ENCODE results near the gene RLN3. TPM values are rescaled to one million over a fixed set of nuclear protein-coding genes. Genes with fewer than 3 reads are reported as not detected.
"Not testable (repeated sequence)": the region's sequence is repeated elsewhere in the genome, so short reads cannot be mapped to it uniquely, and the experiment has no call there.

RLN3 gene
- total RNA-seq, 2 donors from 2014 or later = not detected

- ATAC-seq (peak; percentile 36), DNase-seq (peak in 1 of 2 donors; percentile 91)
- intact Hi-C loops (cut with DNase I, micrococcal nuclease) = no loop called here
These were observed 21.0 kb upstream of the RLN3 start for GRCh38 chr19:14006766-14007562.

GRCh38 chr19:14012378-14012915 is 15.5 kb upstream of the RLN3 start:
- DNase-seq (no peak), ATAC-seq (no peak)
- intact Hi-C loops (cut with DNase I, micrococcal nuclease) = no loop called here

DNA sequence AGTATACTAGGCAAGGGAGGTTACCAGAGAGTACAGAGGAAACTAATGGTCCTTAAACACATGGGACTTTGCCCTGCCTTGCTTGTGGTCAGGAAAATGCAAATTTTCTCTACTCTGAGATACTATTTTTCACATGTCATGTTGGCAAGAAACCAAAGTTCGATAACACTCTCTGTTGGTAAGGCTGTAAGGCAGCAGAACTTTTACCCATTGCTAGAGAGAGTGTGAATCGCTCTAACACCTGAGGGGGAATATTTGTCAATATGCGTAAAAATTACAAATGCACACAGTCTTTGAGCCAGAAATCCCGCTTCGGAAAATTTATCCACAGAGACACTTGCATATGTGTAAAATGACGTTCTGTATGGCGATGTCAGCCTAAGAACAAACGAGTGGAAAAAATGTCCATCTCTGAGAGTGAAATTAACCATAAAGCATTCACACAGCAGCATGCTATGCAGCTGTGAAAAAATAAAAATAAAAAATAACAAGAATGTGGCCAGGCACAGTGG is 12.4 kb upstream of the RLN3 start:
- DNase-seq (no peak), ATAC-seq (peak; percentile 86)
- intact Hi-C loops (cut with DNase I, micrococcal nuclease) = no loop called here

GRCh38 chr19:14019100-14019499 is 8.8 kb upstream of the RLN3 start:
- ATAC-seq = no peak
- intact Hi-C loops (cut with DNase I, micrococcal nuclease) = no loop called here

DNA sequence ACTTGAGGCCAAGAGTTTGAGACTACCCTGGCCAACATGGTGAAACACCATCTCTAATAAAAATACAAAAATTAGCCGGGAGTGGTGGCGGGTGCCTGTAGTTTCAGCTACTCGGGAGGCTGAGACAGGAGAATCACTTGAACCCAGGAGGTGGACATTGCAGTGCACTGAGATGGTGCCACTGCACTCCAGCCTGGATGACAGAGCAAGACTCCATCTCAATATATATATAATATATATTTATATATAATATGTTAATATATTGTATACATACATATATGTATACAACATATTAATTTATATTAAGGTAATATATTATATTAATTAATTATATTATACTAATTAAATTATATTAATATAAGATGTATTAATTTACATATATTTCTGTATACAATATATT is 8.2 kb upstream of the RLN3 start:
- DNase-seq; ATAC-seq; intact Hi-C loops (cut with DNase I, micrococcal nuclease): not testable (repeated sequence)

More at GRCh38 chr19:14019100-14019499, 8.8 kb upstream of the RLN3 start:
- no peak for DNase-seq

GRCh38 chr19:14021474-14021873 is 6.5 kb upstream of the RLN3 start:
- ATAC-seq (no peak), DNase-seq (no peak)
- intact Hi-C loops (cut with DNase I, micrococcal nuclease) = no loop called here

- intact Hi-C loops (cut with DNase I, micrococcal nuclease) = no loop called here
- no peak for DNase-seq
- ATAC-seq = no peak
These were observed 5.5 kb upstream of the RLN3 start for GRCh38 chr19:14022469-14022868.

GRCh38 chr19:14023404-14024235 is 4.3 kb upstream of the RLN3 start:
- DNase-seq (peak; percentile 62 to 69), ATAC-seq (peak; percentile 100)
- intact Hi-C loops (cut with DNase I, micrococcal nuclease) = no loop called here

GRCh38 chr19:14026652-14027192 is 1.2 kb upstream of the RLN3 start:
- intact Hi-C loops (cut with DNase I, micrococcal nuclease); ATAC-seq; DNase-seq: not testable (repeated sequence)

- intact Hi-C loops (cut with DNase I, micrococcal nuclease) = no loop called here
- ATAC-seq (no peak), DNase-seq (no peak)
These were observed 953 bp downstream of the RLN3 start for GRCh38 chr19:14028901-14029300.

- DNase-seq (no peak), ATAC-seq (no peak)
These were observed 3.2 kb downstream of the RLN3 start for GRCh38 chr19:14030997-14031718.

GRCh38 chr19:14031719-14032480 is 4.0 kb downstream of the RLN3 start, which contains the start of gene IL27RA:
TSS of gene IL27RA (plus strand) at chr19:14031762. CDS start at chr19:14031873, 111 bp downstream.
- ATAC-seq (peak; percentile 86), DNase-seq (peak; percentile 44 to 76)
- intact Hi-C loops (cut with DNase I, micrococcal nuclease) = no loop called here

More at GRCh38 chr19:14030997-14031718, 3.2 kb downstream of the RLN3 start:
- intact Hi-C loops (cut with DNase I, micrococcal nuclease) = no loop called here

GRCh38 chr19:14033946-14034345 is 6.0 kb downstream of the RLN3 start:
- intact Hi-C loops (cut with DNase I, micrococcal nuclease) = no loop called here
- no peak for ATAC-seq
- no peak for DNase-seq

GRCh38 chr19:14035159-14035558 is 7.2 kb downstream of the RLN3 start:
- DNase-seq; intact Hi-C loops (cut with DNase I, micrococcal nuclease); ATAC-seq: not testable (repeated sequence)

DNA sequence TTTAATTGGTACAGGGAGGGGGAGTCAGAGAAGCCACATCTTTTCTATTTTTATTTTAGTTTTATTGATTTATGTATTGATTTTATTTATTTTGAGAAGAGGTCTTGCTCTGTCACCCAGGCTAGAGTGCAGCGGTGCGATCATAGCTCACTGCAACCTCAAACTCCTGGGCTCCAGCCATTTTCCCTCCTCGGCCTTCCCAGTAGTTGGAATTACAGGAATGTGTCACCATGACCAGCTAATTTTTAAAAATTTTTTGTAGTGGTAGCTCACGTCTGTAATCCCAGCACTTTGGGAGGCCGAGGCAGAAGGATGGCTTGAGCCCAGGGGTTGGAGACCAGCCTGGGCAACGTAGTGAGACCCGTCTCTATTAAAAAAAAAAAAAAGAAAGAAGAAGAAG is 7.8 kb downstream of the RLN3 start:
- ATAC-seq = no peak
- intact Hi-C loops (cut with DNase I, micrococcal nuclease) = no loop called here
- no peak for DNase-seq

GRCh38 chr19:14039181-14039580 is 11.2 kb downstream of the RLN3 start:
- intact Hi-C loops (cut with DNase I, micrococcal nuclease) = no loop called here
- ATAC-seq (no peak), DNase-seq (no peak)
